ENCODE results near the gene IQCE. TPM values are rescaled to one million over a fixed set of nuclear protein-coding genes. Genes with fewer than 3 reads are reported as not detected.
"Not testable (repeated sequence)": the region's sequence is repeated elsewhere in the genome, so short reads cannot be mapped to it uniquely, and the experiment has no call there.

Gene IQCE
- total and polyA plus RNA-seq, 2 experiments from 2014 or later: 18.0 to 41.4 TPM

DNA sequence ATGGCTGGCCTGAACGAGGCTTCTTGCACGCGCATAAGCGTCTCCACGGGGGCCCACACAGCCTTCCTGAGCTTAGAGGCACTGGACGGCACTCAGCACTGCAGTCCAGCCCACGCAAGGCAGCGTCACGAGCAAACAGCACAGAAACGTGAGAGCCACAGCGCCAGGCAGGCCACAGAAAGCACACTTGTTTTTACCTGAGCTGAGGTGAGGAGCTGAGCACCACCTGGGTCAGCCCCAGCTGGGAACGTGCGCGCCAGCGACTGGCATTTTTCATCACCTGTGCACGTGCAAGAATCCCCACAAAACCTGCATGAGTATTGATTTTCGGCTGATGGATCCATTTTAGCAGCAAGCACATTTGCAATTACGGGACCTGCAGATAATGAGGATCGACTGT is 26.7 kb downstream of the IQCE start:
- Histone ChIP-seq H3K9me3 (ENCODE audit: low read depth) (no peaks in the 10 kb centered on the region), H3K4me3 (no peak overlapping the region), H3K27me3 (no peaks in the 10 kb centered on the region), H3K36me3 (peaks cover 12% of the 10 kb centered on the region), H3K27ac (no peak overlapping the region), H3K4me1 (ENCODE audit: low read depth) (no peaks in the 10 kb centered on the region)
- TF ChIP-seq CTCF (IDR thresholded peaks at IDR 0.05; ENCODE audit: low read depth, low read length): no peak
- no peak for DNase-seq (ENCODE audit: low read depth in 1 of 2, low spot score in 1 of 2)

GRCh38 chr7:2586326-2587020 is 27.7 kb downstream of the IQCE start:
- no peaks in the 10 kb centered on the region for H3K4me1 ChIP-seq (ENCODE audit: low read depth)
- no peaks in the 10 kb centered on the region for H3K9me3 ChIP-seq (ENCODE audit: low read depth)
- no peak overlapping the region for H3K4me3 ChIP-seq
- peaks cover 16% of the 10 kb centered on the region for H3K36me3 ChIP-seq
- TF ChIP-seq CTCF (IDR thresholded peaks at IDR 0.05; ENCODE audit: low read depth, low read length): no peak
- DNase-seq (ENCODE audit: low read depth in 1 of 2, low spot score in 1 of 2): no peak
- H3K27me3 ChIP-seq: no peaks in the 10 kb centered on the region
- H3K27ac ChIP-seq: no peak overlapping the region

GRCh38 chr7:2587134-2587533 is 28.4 kb downstream of the IQCE start:
- H3K27me3 ChIP-seq: no peaks in the 10 kb centered on the region
- H3K9me3 ChIP-seq (ENCODE audit: low read depth): no peaks in the 10 kb centered on the region
- no peak overlapping the region for H3K27ac ChIP-seq
- H3K4me3 ChIP-seq: no peak overlapping the region
- DNase-seq (ENCODE audit: low read depth in 1 of 2, low spot score in 1 of 2): no peak
- H3K36me3 ChIP-seq: peaks cover 18% of the 10 kb centered on the region
- H3K4me1 ChIP-seq (ENCODE audit: low read depth): no peaks in the 10 kb centered on the region
- no peak for TF ChIP-seq CTCF (IDR thresholded peaks at IDR 0.05; ENCODE audit: low read depth, low read length)

DNA sequence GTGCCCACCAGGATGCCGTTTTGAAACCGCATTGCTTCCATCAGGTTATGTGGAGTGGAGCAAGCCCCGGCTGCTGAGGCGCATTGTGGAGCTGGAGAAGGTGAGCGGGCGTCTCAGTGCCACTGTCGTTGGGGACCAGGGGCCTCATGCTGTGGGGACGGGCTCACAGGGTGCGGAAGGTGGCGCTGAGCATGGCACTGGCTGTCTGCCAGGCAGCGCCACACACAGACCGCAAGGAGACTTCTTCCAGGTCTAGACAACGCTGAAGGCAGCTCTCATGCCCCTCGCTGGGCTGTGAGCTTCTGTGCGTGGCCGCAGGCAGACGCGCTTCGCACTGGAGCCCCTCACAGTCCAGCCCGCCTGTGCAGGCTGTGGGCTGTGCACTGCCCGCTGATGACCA is 29.0 kb downstream of the IQCE start:
- Histone ChIP-seq H3K36me3 (peaks cover 22% of the 10 kb centered on the region), H3K27me3 (no peaks in the 10 kb centered on the region), H3K27ac (no peak overlapping the region), H3K4me3 (no peak overlapping the region), H3K4me1 (ENCODE audit: low read depth) (no peaks in the 10 kb centered on the region), H3K9me3 (ENCODE audit: low read depth) (no peaks in the 10 kb centered on the region)
- no peak for DNase-seq (ENCODE audit: low read depth in 1 of 2, low spot score in 1 of 2)
- TF ChIP-seq CTCF (IDR thresholded peaks at IDR 0.05; ENCODE audit: low read depth, low read length): no peak

- Histone ChIP-seq H3K4me1 (ENCODE audit: low read depth) (no peaks in the 10 kb centered on the region), H3K36me3 (peaks cover 24% of the 10 kb centered on the region), H3K9me3 (ENCODE audit: low read depth) (no peaks in the 10 kb centered on the region), H3K27ac (no peak overlapping the region), H3K4me3 (no peak overlapping the region), H3K27me3 (no peaks in the 10 kb centered on the region)
- TF ChIP-seq CTCF (IDR thresholded peaks at IDR 0.05; ENCODE audit: low read depth, low read length): no peak
- no peak for DNase-seq (ENCODE audit: low read depth in 1 of 2, low spot score in 1 of 2)
These were observed 30.6 kb downstream of the IQCE start for GRCh38 chr7:2589341-2589740.

GRCh38 chr7:2589941-2590340 is 31.2 kb downstream of the IQCE start:
- H3K4me1 ChIP-seq (ENCODE audit: low read depth); H3K4me3 ChIP-seq; H3K27me3 ChIP-seq; H3K9me3 ChIP-seq (ENCODE audit: low read depth); DNase-seq (ENCODE audit: low read depth in 1 of 2, low spot score in 1 of 2); H3K27ac ChIP-seq: not testable (repeated sequence)
- peaks cover 21% of the 10 kb centered on the region for H3K36me3 ChIP-seq

Measured in cardiac muscle cell (in vitro differentiated cells and primary cell).